Lung (tissue), 12 donors: Measurements from ENCODE around the gene TBC1D25. TPM values are rescaled to one million over a fixed set of nuclear protein-coding genes. Genes with fewer than 3 reads are reported as not detected.

Experiments
- ATAC-seq: fragments of 200-7000 bp; cut with Tn5 transposase; one replicate; pipeline ENCODE4 v1.9.1; 2020; ENCODE audit warnings: moderate number of reproducible peaks; ENCODE audit not compliant: insufficient read depth, low FRiP score
- DNase-seq, 3 donors: peaks; one replicate each; pipeline ENCODE4 v3.0.0-alpha.2; 2013 to 2017
- H3K27ac ChIP-seq, 2 donors: one replicate each; pipeline ENCODE4 v1.5.1; 2013; ENCODE audit warnings: mild to moderate bottlenecking in 2 of 2, moderate library complexity in 2 of 2, control low read depth in 1 of 2, inconsistent platforms in 1 of 2, low read depth in 1 of 2, low read length in 1 of 2
- H3K27me3 ChIP-seq, 3 donors: one replicate each; pipeline ENCODE4 v1.5.1; 2013; ENCODE audit warnings: low read length in 2 of 3; ENCODE audit not compliant: control insufficient read depth in 3 of 3, insufficient read depth in 3 of 3
- H3K36me3 ChIP-seq, 4 donors: one replicate each; pipeline ENCODE4 v1.5.1; 2013; ENCODE audit warnings: low read length in 4 of 4, mild to moderate bottlenecking in 1 of 4, moderate library complexity in 1 of 4; ENCODE audit not compliant: control insufficient read depth in 4 of 4, insufficient read depth in 4 of 4
- H3K4me1 ChIP-seq, 5 donors: one replicate each; pipeline ENCODE4 v1.5.1; 2013; ENCODE audit warnings: low read length in 5 of 5, mild to moderate bottlenecking in 2 of 5, moderate library complexity in 1 of 5; ENCODE audit not compliant: control insufficient read depth in 5 of 5, insufficient read depth in 5 of 5
- H3K4me3 ChIP-seq: one replicate; pipeline ENCODE4 v1.5.1; 2013; ENCODE audit warnings: mild to moderate bottlenecking, control low read depth, moderate library complexity
- H3K9ac ChIP-seq, 2 donors: one replicate each; pipeline ENCODE4 v1.5.1; 2013; ENCODE audit warnings: low read length in 2 of 2, control low read depth in 1 of 2; ENCODE audit not compliant: insufficient read depth in 1 of 2
- H3K9me3 ChIP-seq, 4 donors: one replicate each; pipeline ENCODE4 v1.5.1; 2013; ENCODE audit warnings: low read length in 3 of 4, mild to moderate bottlenecking in 1 of 4, moderate library complexity in 1 of 4; ENCODE audit not compliant: control insufficient read depth in 4 of 4, insufficient read depth in 3 of 4
- WGBS, 2 donors: extraction: QIAGEN DNeasy Blood & Tissue Kit; methylation state at CpG; one replicate each; pipeline ENCODE4 v1.1.7; 2013; 5-methylcytosine and 5-hydroxymethylcytosine counted together
- polyA plus RNA-seq, 2 donors: library from polyadenylated mRNA; stranded (reverse); fragments of 200-250 nt; gene quantifications; one replicate each; pipeline ENCODE4 v1.2.1, GENCODE V29; 2013
- total RNA-seq, 2 donors: library from RNA; depleted of rRNA in 1 of 2; stranded (reverse); fragments of >200 nt in 1 of 2; gene quantifications; one replicate each; pipeline ENCODE4 v1.2.1, GENCODE V29; 2014 to 2021
- TF ChIP-seq, protein P1 (sequence below): IDR thresholded peaks from 2 replicates; pipeline ENCODE4 v1.5.1; 2012; ENCODE audit warnings: mild to moderate bottlenecking; ENCODE audit errors: control extremely low read depth, extremely low read depth
- donor health status: control.
- donor health status: control.
- donor health status: Bipolar disorder and iron deficiency.
- donor health status: healthy.
- donor health status: DM: yes; HTN: yes; CAD: no.

TBC1D25 gene
- total and polyA plus RNA-seq, 4 donors = 5.6 to 15.2 (median 10.1) TPM

- TF ChIP-seq, protein P1, sequence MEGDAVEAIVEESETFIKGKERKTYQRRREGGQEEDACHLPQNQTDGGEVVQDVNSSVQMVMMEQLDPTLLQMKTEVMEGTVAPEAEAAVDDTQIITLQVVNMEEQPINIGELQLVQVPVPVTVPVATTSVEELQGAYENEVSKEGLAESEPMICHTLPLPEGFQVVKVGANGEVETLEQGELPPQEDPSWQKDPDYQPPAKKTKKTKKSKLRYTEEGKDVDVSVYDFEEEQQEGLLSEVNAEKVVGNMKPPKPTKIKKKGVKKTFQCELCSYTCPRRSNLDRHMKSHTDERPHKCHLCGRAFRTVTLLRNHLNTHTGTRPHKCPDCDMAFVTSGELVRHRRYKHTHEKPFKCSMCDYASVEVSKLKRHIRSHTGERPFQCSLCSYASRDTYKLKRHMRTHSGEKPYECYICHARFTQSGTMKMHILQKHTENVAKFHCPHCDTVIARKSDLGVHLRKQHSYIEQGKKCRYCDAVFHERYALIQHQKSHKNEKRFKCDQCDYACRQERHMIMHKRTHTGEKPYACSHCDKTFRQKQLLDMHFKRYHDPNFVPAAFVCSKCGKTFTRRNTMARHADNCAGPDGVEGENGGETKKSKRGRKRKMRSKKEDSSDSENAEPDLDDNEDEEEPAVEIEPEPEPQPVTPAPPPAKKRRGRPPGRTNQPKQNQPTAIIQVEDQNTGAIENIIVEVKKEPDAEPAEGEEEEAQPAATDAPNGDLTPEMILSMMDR = no peak
- DNase-seq = peak; percentile 94 to 96 (median 94)
These were observed 58.1 kb downstream of the TBC1D25 start, which contains the start of gene WDR13 for GRCh38 chrX:48597353-48598264. Gene WDR13 (plus strand): TSS chrX:48597492. CDS start chrX:48597997, 505 bp downstream.

GRCh38 chrX:48598614-48599013 is 59.1 kb downstream of the TBC1D25 start:
- H3K36me3 ChIP-seq = peaks cover 3 to 17% (median 10%) of the 10 kb centered on the region in 4 donors
- DNase-seq (no peak), ATAC-seq (no peak)
- 89 to 92% methylated on average over 16 to 25 of the region's 25 CpGs for WGBS, 2 donors
- TF ChIP-seq, protein P1 = no peak
- H3K4me1 ChIP-seq = peaks cover 0 to 6% (median 0%) of the 10 kb centered on the region in 5 donors
- peak overlapping the region; percentile 35 to 99 for H3K27ac ChIP-seq
- peak overlapping the region; percentile 50 for H3K4me3 ChIP-seq
- no peaks in the 10 kb centered on the region for H3K27me3 ChIP-seq
- H3K9ac ChIP-seq = no peak overlapping the region
- peaks cover 0 to 3% (median 0%) of the 10 kb centered on the region in 4 donors for H3K9me3 ChIP-seq

More at GRCh38 chrX:48597353-48598264, 58.1 kb downstream of the TBC1D25 start, which contains the start of gene WDR13:
- peak within 1 kb of the TSS; percentile 50 for H3K4me3 ChIP-seq
- peak; percentile 88 for ATAC-seq
- 0 to 35% methylated on average over 46 to 62 of the region's 62 CpGs for WGBS, 2 donors
- H3K36me3 ChIP-seq = peaks cover 3 to 17% (median 8%) of the 10 kb centered on the region in 4 donors
- H3K27ac ChIP-seq = peak within 1 kb of the TSS; percentile 96 to 99
- H3K9ac ChIP-seq = peak within 1 kb of the TSS; percentile 85 to 96
- H3K27me3 ChIP-seq = no peaks in the 10 kb centered on the region
- peaks cover 0 to 6% (median 0%) of the 10 kb centered on the region in 5 donors for H3K4me1 ChIP-seq
- peaks cover 0 to 3% (median 0%) of the 10 kb centered on the region in 4 donors for H3K9me3 ChIP-seq

DNA sequence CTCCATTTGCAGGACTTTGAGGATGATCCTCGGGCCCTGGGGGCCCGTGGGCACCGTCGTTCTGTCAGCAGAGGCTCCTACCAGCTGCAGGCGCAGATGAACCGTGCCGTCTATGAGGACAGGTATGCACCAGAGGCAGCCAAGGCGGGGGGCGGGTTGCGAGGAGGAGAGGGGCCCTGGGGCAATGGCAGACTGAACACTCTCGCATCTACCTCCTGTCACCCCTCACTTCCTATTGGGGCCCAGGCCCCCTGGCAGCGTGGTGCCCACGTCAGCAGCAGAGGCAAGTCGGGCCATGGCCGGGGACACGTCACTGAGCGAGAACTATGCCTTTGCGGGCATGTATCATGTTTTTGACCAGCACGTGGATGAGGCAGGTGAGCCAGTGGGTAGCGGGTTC is 59.8 kb downstream of the TBC1D25 start:
- ATAC-seq (no peak), DNase-seq (no peak)
- H3K27me3 ChIP-seq = no peaks in the 10 kb centered on the region
- H3K9me3 ChIP-seq = peaks cover 0 to 3% (median 0%) of the 10 kb centered on the region in 4 donors
- no peak overlapping the region for H3K9ac ChIP-seq
- peaks cover 3 to 20% (median 13%) of the 10 kb centered on the region in 4 donors for H3K36me3 ChIP-seq
- H3K4me1 ChIP-seq = peaks cover 0 to 4% (median 0%) of the 10 kb centered on the region in 5 donors
- TF ChIP-seq, protein P1 = no peak
- 90 to 96% methylated on average over 13 to 20 of the region's 20 CpGs for WGBS, 2 donors
- H3K4me3 ChIP-seq = no peak overlapping the region
- H3K27ac ChIP-seq = no peak overlapping the region
